Measurements from ENCODE around the gene CCR6.

DNA sequence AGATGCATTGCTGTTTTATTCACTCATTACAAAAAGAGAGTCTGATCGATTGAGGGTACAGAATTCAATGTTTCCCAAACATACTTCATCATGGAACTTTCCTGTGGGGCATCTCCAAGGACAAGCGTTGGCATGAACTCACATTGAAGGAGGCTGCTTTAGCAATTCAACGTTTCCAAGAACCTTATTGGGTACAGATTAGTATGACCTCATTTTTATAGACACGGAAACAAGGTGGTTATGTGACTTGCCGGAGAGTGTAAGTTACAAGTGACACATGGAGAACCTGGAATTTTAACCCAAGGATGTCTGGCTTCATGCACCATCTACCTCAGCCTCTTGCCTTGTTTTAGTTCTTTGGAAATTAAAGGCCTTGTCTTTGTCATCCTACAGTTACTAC is 26.1 kb downstream of the CCR6 start:
- TF ChIP-seq, protein P1, sequence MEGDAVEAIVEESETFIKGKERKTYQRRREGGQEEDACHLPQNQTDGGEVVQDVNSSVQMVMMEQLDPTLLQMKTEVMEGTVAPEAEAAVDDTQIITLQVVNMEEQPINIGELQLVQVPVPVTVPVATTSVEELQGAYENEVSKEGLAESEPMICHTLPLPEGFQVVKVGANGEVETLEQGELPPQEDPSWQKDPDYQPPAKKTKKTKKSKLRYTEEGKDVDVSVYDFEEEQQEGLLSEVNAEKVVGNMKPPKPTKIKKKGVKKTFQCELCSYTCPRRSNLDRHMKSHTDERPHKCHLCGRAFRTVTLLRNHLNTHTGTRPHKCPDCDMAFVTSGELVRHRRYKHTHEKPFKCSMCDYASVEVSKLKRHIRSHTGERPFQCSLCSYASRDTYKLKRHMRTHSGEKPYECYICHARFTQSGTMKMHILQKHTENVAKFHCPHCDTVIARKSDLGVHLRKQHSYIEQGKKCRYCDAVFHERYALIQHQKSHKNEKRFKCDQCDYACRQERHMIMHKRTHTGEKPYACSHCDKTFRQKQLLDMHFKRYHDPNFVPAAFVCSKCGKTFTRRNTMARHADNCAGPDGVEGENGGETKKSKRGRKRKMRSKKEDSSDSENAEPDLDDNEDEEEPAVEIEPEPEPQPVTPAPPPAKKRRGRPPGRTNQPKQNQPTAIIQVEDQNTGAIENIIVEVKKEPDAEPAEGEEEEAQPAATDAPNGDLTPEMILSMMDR (IDR thresholded peaks at IDR 0.05; ENCODE audit: insufficient read depth, low read length): no peak
- TF ChIP-seq GABPA (IDR thresholded peaks at IDR 0.05; ENCODE audit: low read depth): no peak
- no peak for TF ChIP-seq POLR2AphosphoS5 (IDR thresholded peaks at IDR 0.05; ENCODE audit: low read depth)
- no peak for TF ChIP-seq REST (IDR thresholded peaks at IDR 0.05; ENCODE audit: insufficient replicate concordance, low read depth)
- no peak for TF ChIP-seq SPI1 (IDR thresholded peaks at IDR 0.05; ENCODE audit: borderline replicate concordance, low read depth)
